ENCODE results near the gene EXOC6B. TPM values are rescaled to one million over a fixed set of nuclear protein-coding genes. Genes with fewer than 3 reads are reported as not detected.
A peak's percentile ranks its signal among the peaks of the same experiment; 100 is the strongest.

EXOC6B gene
- total RNA-seq, 8 experiments from 2014 or later = 16.7 to 37.4 (median 25.3) TPM

DNA sequence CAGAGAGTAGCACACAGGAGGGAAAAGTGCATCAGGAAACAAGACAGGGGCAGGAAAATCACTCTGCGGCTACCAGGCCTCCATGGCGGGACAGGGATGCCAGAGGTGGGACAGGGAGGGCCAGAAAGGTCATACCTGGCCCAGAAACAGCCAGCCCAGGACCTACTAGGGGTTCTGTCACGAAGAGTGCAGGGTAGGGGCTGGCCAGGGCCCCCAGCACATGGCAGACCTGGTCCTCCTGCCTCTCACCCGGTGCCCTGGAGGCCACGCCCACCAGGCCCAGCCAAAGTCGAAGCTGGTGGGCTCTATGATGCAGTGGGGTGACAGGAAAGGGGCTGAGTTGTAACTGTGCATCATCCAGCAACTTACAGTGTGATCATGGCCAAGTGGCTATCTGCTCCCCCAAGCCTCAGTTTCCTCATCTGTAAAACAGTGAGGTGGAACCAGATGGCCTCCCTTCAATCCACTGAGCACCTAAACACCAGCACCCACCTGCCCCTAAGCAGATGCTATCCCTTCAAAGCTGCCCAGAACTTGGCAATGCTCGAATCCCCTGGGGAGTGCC is 688.8 kb downstream of the EXOC6B start:
- no peak overlapping the region for H3K4me3 ChIP-seq
- H3K27ac ChIP-seq = no peak overlapping the region
- no peak for ATAC-seq (replicated peaks in 6 of 8)
- peaks cover 7 to 15% of the 10 kb centered on the region in 2 donors for H3K4me1 ChIP-seq (replicated peaks in 1 of 2)
- 48 to 100% (median 92%) methylated on average over 1 to 3 of the region's 7 CpGs; no CpG with 5 or more reads in 6 of the 10 experiments for WGBS, 10 experiments
- in situ Hi-C loops (cut with MboI; ENCODE audit: low pct_unique_long_range_greater_than_20kb in 2 of 9, low sequenced_read_pairs in 9 of 9, unreplicated experiment in 9 of 9) = loop anchor here in 4 of 9 experiments (10.0 to 25.0 kb wide), 4 partner anchors 200 to 600 kb away; no protein-coding TSS in a partner anchor

DNA sequence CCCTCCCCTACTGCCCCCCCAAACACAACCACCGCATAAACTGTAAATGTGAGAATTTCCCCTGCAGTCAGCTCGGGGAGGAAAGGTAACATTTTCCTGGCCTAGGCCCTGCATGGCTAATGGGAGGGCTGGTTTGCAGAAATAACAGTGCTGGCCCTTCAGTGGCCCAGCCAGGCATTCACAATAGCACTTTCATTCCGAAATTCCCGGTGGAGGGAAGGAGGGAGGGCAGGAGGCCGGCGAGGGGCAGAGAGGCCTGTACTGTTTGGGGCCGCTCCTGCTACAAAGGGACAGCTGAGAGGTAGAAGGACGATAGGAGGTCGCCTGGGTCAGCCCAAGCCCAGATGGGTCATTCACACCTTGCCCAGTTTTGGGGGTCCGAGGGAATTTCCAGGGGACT is 689.5 kb downstream of the EXOC6B start:
- in situ Hi-C loops (cut with MboI; ENCODE audit: low pct_unique_long_range_greater_than_20kb in 2 of 9, low sequenced_read_pairs in 9 of 9, unreplicated experiment in 9 of 9) = loop anchor here in 4 of 9 experiments (10.0 to 25.0 kb wide), 4 partner anchors 199 to 599 kb away; no protein-coding TSS in a partner anchor
- WGBS, 10 experiments = 0 to 100% (median 42%) methylated on average over 1 to 7 of the region's 10 CpGs; no CpG with 5 or more reads in 6 of the 10 experiments
- peaks cover 7 to 15% of the 10 kb centered on the region in 2 donors for H3K4me1 ChIP-seq (replicated peaks in 1 of 2)
- no peak overlapping the region for H3K4me3 ChIP-seq
- H3K27ac ChIP-seq = no peak overlapping the region
- peak in 5 of 8 experiments; percentile 36 to 58 (median 43) for ATAC-seq (replicated peaks in 6 of 8)

DNA sequence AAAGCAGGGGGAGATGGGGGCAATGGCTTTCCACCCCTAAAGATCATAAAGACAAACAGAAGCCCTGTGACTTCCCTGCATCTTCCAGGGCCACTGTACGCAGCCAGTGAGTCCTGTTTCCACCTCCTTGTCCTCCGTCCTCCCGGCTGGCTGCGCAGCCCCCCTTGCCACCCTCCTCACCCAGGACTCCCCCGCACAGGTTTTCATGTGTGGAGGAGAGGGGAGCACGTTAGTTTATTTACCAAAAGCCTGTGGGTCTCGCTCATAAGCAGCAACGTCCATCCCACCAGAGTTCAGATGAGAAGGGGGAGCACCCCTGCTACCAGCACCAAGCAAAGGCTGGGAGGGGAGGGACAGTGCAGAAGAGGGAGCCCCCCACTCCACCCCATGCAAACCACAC is 689.9 kb downstream of the EXOC6B start:
- ATAC-seq (replicated peaks in 6 of 8) = no peak
- Histone ChIP-seq H3K27ac (no peak overlapping the region), H3K4me1 (replicated peaks in 1 of 2) (peaks cover 7 to 18% of the 10 kb centered on the region in 2 donors), H3K4me3 (no peak overlapping the region)
- 60 to 100% (median 90%) methylated on average over 2 to 5 of the region's 8 CpGs; no CpG with 5 or more reads in 6 of the 10 experiments for WGBS, 10 experiments
- in situ Hi-C loops (cut with MboI; ENCODE audit: low pct_unique_long_range_greater_than_20kb in 2 of 9, low sequenced_read_pairs in 9 of 9, unreplicated experiment in 9 of 9) = loop anchor here in 4 of 9 experiments (10.0 to 25.0 kb wide), 4 partner anchors 199 to 599 kb away; no protein-coding TSS in a partner anchor

DNA sequence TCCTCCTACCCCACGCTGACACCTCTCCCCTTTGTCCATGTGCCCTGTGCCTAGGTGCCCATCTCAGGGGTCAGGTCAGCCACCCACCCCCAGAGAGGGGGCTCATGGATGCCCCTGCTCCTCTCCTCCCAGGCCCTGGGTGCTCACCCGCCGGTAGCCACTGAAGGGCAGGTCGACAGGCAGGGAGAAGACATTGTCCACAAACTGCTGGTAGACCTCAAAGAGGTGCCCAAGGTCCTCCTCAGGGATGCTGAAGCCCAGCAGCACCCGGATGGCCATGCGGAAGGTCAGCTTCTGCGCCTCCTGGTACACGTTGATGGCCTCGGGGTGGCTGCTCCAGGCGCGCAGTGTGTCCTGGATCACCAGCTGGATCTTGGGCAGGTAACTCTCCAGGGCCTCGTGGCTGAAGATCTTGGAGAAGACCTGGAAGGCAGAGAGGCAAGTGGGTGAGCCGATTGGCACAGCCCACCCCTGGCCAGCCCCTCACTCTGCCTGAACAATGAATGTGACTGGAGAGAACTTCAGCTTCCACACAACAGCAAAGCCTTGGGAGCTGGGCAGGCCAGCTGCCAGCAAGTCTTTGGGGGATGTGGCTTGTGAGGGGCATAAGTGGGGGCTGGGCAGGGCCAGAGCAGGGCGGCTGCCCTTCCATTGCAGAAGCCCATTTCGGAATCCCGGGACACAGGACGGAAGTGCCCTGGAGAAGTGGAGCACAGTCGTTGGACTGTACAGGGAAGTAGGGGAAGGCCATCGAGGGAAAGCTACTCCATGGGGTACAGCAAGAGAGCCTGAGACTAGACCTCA is 690.6 kb downstream of the EXOC6B start:
- in situ Hi-C loops (cut with MboI; ENCODE audit: low pct_unique_long_range_greater_than_20kb in 2 of 9, low sequenced_read_pairs in 9 of 9, unreplicated experiment in 9 of 9) = loop anchor here in 4 of 9 experiments (10.0 to 25.0 kb wide), 4 partner anchors 198 to 598 kb away; no protein-coding TSS in a partner anchor

DNA sequence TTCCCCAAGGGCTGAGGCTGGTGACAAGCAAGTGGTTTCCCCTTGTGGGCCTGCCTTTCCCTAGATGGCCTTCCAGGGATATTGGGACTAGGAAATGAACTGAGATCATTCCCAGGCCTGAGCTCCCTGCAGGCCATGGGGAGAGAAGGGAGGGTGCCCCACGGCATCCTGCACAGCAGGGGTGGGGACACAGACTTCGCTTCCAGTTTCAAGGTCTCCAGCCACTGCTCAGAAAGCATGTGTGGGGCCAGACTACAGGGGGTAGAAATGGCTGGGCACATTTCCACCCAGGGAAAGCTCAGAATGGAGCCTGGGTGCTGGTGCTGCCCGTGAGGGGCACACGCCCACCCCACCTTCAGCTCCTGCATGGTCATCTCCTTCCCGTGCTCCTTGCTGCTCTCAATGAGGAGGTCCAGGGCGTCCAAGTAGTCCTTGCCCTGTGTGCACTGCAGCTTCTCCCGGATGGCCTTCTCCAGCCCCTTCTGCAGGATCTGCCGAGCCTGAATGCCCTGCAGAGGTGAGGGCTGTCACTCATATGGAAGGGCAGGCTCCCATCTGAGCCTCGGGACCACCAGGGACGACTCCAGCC is 691.3 kb downstream of the EXOC6B start:
- Histone ChIP-seq H3K4me3 (no peak overlapping the region), H3K27ac (no peak overlapping the region), H3K4me1 (replicated peaks in 1 of 2) (peaks cover 17 to 28% of the 10 kb centered on the region in 2 donors)
- 56 to 100% (median 70%) methylated on average over 1 to 5 of the region's 10 CpGs; no CpG with 5 or more reads in 5 of the 10 experiments for WGBS, 10 experiments
- in situ Hi-C loops (cut with MboI; ENCODE audit: low pct_unique_long_range_greater_than_20kb in 2 of 9, low sequenced_read_pairs in 9 of 9, unreplicated experiment in 9 of 9) = loop anchor here in 4 of 9 experiments (10.0 to 25.0 kb wide), 4 partner anchors 197 to 597 kb away; no protein-coding TSS in a partner anchor
- ATAC-seq (replicated peaks in 6 of 8) = no peak

More for the DNA sequence above, 690.6 kb downstream of the EXOC6B start:
- H3K27ac ChIP-seq = no peak overlapping the region
- H3K4me1 ChIP-seq (replicated peaks in 1 of 2) = peaks cover 14 to 25% of the 10 kb centered on the region in 2 donors
- ATAC-seq (replicated peaks in 6 of 8) = no peak
- H3K4me3 ChIP-seq = no peak overlapping the region
- 63 to 100% (median 98%) methylated on average over 1 to 7 of the region's 19 CpGs; no CpG with 5 or more reads in 3 of the 10 experiments for WGBS, 10 experiments

DNA sequence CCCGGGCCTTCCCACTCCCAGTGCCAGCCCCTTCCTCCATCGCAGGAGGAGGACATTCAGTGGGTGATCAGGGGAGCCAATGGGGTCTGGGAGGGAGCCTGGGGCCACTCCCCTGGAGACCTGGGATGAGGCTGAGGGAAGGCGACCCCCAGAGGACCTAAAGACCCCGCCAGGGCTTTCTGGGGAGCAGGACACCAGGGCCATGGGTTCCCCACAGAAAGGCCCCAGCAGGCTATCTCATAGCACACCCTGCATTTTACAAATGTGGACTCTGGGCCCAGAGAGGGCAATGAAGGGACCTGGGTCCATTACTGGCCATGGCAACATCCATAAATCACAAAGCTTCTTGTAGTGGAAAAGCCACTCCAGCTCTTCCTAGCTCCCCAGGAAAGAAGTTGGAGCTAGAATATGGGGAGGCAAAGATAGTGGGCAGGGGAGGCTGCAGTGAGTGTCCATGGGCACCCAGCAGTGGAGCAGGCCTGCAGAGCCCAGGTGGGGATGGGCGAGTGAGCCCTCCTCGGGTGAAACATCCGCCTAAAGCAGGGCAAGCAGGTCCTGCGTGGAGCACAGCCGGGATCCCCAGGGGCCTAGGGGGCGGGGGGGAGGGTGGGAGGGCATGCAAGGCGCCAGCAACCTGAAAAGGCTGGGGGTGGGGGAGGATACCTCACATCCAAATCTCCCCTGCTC is 692.0 kb downstream of the EXOC6B start:
- Histone ChIP-seq H3K4me3 (no peak overlapping the region), H3K27ac (no peak overlapping the region), H3K4me1 (replicated peaks in 1 of 2) (peaks cover 19 to 29% of the 10 kb centered on the region in 2 donors)
- ATAC-seq (replicated peaks in 6 of 8) = no peak
- in situ Hi-C loops (cut with MboI; ENCODE audit: low pct_unique_long_range_greater_than_20kb in 2 of 9, low sequenced_read_pairs in 9 of 9, unreplicated experiment in 9 of 9) = loop anchor here in 4 of 9 experiments (10.0 to 25.0 kb wide), 4 partner anchors 197 to 597 kb away; no protein-coding TSS in a partner anchor
- 57 to 80% (median 70%) methylated on average over 1 to 4 of the region's 11 CpGs; no CpG with 5 or more reads in 6 of the 10 experiments for WGBS, 10 experiments

DNA sequence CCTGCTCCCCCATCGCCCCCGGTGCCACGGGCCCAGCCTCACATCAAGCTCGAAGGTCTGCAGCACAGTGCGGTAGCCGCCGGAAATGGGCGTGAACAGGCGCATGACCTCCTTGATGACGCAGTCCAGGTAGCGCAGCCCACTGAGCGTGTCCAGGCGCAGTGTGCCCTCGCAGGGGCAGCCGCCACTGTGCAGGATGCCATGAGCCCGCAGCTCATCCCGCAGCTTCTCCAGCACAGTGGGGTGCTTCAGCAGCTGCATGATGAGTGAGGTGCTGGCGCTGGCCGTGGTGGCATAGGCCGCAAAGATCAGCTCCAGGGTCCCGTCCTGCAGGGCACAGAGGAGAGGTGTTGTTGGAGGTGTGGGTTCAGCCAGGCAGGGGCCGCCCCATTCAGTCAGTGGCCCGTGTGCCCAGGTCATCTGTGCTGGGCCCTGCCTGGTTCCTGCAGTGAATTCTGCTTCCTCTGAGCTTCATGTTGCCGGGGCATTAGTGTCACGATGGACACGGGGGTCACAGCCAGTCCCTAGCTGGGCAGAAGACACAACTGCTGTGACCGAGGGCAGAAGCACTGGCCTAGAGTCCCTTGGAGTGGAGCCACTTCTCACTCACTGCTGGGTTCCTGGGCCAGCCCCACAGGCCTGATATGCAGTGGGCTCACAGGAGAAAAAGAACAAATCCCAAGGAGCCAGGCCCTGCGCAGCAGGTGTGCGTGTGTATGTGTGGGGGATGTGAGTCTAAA is 692.7 kb downstream of the EXOC6B start:
- no peak overlapping the region for H3K4me3 ChIP-seq
- no peak overlapping the region for H3K27ac ChIP-seq
- WGBS, 10 experiments = 81 to 94% (median 90%) methylated on average over 3 to 13 of the region's 29 CpGs; no CpG with 5 or more reads in 6 of the 10 experiments
- peaks cover 20 to 30% of the 10 kb centered on the region in 2 donors for H3K4me1 ChIP-seq (replicated peaks in 1 of 2)
- in situ Hi-C loops (cut with MboI; ENCODE audit: low pct_unique_long_range_greater_than_20kb in 2 of 9, low sequenced_read_pairs in 9 of 9, unreplicated experiment in 9 of 9) = loop anchor here in 4 of 9 experiments (10.0 to 25.0 kb wide), 4 partner anchors 196 to 596 kb away; no protein-coding TSS in a partner anchor
- ATAC-seq (replicated peaks in 6 of 8) = no peak

DNA sequence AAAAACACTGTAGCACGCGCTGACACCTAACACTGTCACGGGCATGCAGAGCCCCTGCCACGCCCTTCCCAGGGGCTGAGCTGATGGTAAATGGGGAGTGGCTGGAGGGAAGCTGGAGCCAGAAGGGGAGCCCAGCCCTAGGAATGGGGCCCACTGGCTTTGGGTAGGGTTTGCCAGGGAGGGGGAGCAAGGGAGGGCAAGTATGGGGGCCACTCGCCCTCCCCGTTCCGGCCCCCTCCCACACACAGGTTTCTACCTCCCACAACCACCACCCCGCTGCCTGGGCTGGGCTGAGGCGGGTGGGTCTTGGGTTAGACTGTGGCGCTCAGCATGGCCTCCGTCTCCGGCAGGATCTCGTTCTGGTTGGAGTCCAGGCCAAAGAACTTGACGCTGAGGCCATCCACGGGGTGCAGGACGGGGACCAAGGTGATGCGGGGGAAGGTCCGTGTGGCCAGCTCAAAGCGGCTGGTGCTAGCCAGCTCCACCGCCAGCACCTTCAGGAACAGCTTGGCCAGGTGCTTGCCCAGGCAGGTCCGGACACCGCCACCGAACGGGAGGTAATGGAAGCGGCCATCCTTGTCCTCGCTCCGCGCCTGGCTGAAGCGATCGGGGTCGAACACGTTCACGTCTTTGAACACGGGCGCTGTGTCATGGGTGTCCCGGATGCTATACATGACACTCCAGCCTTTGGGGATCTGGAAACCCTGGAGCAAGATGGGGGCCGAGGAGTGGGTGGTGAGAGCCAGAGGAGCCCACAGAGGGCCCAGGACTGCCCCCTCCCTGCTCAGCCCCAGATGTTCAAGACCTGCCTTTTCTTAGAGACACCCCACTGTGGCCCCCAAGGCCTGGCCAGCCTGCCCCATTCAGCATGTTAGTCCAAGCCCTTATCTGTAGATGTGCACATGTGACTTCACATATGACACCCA is 693.7 kb downstream of the EXOC6B start:
- in situ Hi-C loops (cut with MboI; ENCODE audit: low pct_unique_long_range_greater_than_20kb in 2 of 9, low sequenced_read_pairs in 9 of 9, unreplicated experiment in 9 of 9) = loop anchor here in 4 of 9 experiments (10.0 to 25.0 kb wide), 4 partner anchors 195 to 595 kb away; no protein-coding TSS in a partner anchor
- 90 to 100% (median 96%) methylated on average over 2 to 4 of the region's 37 CpGs; no CpG with 5 or more reads in 6 of the 10 experiments for WGBS, 10 experiments
- Histone ChIP-seq H3K27ac (no peak overlapping the region), H3K4me1 (replicated peaks in 1 of 2) (peaks cover 20 to 28% of the 10 kb centered on the region in 2 donors), H3K4me3 (no peak overlapping the region)
- ATAC-seq (replicated peaks in 6 of 8) = no peak

DNA sequence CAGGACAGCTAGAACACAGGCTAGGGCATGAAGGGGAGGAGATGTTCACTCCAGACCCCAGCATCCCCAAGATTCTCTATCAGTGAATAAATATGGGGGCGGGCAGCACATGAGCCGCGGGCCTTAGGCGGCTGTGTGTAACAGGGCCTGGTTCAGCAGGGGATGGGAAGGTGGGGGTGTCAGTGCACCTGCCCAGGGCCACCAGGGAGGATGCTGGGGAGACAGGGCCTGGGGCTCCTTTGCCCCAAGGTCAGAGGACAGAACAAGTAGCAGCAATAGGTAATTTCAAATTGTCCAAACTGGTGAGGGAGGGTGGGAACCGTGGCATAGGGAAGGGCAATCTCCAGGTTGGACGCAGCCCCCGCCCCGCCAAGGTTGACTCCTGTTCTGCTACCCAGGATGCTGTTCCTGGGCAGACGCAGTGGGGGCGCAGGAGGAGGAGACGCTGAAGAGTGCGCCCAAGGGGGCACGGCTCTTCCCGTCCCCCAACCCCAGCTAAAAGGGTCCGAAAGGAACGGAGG is 694.4 kb downstream of the EXOC6B start:
- Histone ChIP-seq H3K4me1 (replicated peaks in 1 of 2) (peaks cover 19 to 20% of the 10 kb centered on the region in 2 donors), H3K4me3 (no peak overlapping the region), H3K27ac (no peak overlapping the region)
- ATAC-seq (replicated peaks in 6 of 8) = no peak
- 91 to 100% (median 100%) methylated on average over 2 to 6 of the region's 16 CpGs; no CpG with 5 or more reads in 7 of the 10 experiments for WGBS, 10 experiments
- in situ Hi-C loops (cut with MboI; ENCODE audit: low pct_unique_long_range_greater_than_20kb in 2 of 9, low sequenced_read_pairs in 9 of 9, unreplicated experiment in 9 of 9) = loop anchor here in 4 of 9 experiments (10.0 to 25.0 kb wide), 4 partner anchors 194 to 594 kb away; no protein-coding TSS in a partner anchor

DNA sequence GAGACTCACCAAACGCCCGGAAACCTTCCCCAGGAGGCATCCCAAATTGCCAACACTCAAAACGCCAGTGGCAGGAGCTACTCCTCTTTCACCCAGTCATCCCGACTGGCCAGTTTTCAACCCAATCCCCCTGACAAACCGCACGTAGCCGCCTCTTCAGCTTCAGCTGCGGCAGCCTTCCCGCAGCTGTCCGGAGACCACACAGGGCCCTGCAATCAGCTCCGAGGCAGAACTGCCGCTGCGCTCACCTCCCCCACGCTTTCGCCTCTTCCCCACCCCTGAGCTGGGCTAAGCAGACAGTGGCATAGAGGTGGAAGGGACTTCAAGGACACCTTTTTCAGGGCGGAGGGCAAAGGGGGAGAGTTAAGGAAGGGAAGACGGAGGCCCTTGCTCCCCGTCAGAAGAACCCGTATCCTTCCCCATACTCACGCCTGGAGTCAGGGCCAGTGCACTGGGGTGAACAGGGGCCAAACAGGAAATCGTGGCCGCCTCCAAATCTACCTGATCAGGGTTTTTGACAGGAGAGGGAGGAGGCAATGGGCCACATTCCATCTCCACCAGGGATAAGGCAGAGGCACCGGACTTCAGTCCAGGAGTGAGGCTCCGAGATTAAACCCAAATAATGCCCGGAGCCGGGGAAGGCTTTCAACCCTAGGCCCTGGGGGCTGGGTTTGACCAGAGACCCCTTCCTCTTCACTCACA is 695.0 kb downstream of the EXOC6B start:
- in situ Hi-C loops (cut with MboI; ENCODE audit: low pct_unique_long_range_greater_than_20kb in 2 of 9, low sequenced_read_pairs in 9 of 9, unreplicated experiment in 9 of 9) = loop anchor here in 4 of 9 experiments (10.0 to 25.0 kb wide), 4 partner anchors 194 to 594 kb away; no protein-coding TSS in a partner anchor
- peaks cover 14 to 15% of the 10 kb centered on the region in 2 donors for H3K4me1 ChIP-seq (replicated peaks in 1 of 2)
- peak in 5 of 8 experiments; percentile 45 to 70 (median 64) for ATAC-seq (replicated peaks in 6 of 8)
- H3K27ac ChIP-seq = no peak overlapping the region
- WGBS, 10 experiments = 40 to 100% (median 78%) methylated on average over 2 to 15 of the region's 26 CpGs; no CpG with 5 or more reads in 1 of the 10 experiments
- no peak overlapping the region for H3K4me3 ChIP-seq
